COLO829 (cell line): ENCODE results near the gene TNFRSF1B.

Experiments used
- DNase-seq: peaks from one replicate; pipeline ENCODE4 v3.0.0; 2012; ENCODE audit warnings: low spot score

TNFRSF1B gene

GRCh38 chr1:12166834-12167492 lies at the start of gene TNFRSF1B:
TSS of gene TNFRSF1B (plus strand) at chr1:12166991. CDS start at chr1:12167092, 101 bp downstream.
- DNase-seq: peak; percentile 28

DNA sequence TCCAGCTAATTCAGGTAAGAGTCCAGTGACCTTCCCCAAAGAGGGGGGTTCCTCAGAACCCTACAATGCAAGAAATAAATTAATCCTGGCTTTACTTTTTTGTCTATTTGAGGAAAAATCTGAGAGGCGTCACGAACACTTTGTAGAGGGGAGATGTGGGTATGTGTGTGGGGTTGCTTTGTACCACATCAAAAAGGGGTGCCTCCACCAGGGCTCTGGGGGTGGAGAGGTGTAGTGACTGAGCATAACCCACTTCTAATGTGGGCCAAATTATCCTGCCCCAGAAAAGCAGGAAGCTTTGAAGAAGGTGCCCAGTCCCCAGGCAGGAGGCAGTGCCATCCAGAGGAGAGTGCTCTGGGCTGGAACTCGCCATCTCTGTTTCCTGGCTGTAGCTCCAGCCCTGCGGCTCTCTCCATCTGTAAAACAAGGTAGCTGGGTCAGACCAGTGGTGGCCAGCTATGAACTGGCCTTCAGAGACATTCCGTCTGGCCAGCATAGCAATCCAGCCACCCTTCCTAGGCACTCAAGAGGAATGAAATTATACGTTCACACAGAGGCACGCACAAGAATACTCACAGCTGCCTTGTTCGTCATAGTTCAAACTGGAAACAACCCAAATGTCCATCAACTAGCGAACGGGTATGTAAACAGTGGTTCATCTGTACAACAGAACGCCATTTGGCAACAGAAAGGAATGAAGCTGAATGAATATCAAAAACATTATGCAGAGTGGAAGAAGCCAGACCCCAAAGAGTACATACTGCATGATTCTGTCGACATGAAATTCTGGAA lies 45.4 kb upstream of the TNFRSF1B start:
- no peak for DNase-seq

DNA sequence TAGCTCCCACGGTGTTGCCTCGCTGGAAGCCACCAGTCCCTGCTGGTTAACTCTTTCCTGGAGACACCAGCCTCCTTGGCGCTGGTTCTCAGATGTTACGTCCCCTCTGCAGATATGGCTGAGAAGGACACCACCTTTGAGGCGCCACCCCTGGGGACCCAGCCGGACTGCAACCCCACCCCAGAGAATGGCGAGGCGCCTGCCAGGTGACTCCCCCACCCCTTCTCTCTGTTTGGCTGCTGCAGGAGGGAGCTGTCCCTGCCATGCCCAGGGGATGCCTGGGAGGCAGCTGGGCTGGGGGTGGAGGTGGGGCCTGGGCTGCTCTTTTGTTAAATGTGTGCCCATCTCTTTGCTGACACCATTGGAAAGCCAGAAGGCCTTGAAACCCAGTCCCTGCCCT lies 43.6 kb upstream of the TNFRSF1B start:
- no peak for DNase-seq

GRCh38 chr1:12124693-12125421 lies 41.9 kb upstream of the TNFRSF1B start:
- no peak for DNase-seq

DNA sequence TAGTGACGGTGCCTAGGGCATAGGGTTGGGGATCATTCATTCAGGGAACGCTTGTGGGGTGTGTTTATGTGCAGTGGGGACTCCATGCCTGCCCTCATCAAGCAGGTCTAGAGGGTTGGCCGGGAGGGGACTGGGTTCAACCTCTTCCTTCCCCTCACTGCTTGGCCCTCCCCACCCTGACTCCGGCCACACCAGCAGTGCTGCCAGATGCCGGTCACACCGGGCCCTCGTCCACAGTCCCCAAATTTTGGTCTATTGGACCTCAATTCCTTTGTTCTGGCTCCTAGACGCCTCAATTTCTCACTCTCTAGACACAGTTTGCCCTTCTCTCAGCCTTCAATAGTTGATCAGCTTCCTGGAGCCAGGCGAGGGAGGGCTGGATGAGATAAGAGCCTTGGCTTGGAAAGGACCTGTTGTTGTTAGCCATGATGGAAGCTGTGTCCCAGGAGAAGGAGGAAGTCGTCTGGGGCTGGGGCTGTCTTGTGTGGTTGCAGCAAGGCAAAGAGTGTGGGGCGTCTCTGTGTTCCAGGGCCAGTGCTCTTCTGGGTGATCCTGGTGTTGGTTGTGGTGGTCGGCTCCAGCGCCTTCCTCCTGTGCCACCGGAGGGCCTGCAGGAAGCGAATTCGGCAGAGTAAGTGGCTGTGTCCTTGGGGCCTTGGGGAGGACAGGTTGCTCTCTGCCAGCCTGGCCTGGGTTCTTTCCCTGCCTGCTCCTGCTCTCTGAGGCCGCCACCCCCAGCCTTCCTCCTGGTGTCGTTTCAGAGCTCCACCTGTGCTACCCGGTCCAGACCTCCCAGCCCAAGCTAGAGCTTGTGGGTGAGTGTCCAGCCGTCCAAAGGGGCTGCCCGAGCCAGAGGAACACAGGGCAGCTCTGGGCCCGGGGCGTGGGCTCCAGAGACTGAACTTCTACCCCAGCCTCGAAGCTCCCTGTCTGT lies 41.1 kb upstream of the TNFRSF1B start:
- no peak for DNase-seq

DNA sequence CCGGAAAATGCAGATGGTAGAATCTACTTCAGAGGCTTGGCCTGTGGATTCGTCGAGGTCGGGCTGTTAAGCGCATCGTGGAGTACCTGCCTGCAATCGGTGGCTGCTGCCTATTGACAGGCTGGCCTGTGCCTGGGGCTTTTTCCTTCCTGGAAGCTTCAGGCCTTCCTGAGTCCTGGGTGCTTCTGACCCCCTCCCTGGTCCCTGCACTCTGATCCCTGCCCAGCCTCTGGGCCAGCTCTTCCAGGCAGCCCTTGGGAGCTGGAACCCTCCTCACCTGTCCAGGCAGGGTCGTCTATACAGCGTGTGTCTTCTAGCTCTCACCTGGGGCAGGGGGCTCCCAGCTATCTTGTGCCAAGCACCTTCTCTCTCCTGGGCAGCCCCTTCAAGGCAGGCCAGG lies 40.0 kb upstream of the TNFRSF1B start:
- DNase-seq: no peak

DNA sequence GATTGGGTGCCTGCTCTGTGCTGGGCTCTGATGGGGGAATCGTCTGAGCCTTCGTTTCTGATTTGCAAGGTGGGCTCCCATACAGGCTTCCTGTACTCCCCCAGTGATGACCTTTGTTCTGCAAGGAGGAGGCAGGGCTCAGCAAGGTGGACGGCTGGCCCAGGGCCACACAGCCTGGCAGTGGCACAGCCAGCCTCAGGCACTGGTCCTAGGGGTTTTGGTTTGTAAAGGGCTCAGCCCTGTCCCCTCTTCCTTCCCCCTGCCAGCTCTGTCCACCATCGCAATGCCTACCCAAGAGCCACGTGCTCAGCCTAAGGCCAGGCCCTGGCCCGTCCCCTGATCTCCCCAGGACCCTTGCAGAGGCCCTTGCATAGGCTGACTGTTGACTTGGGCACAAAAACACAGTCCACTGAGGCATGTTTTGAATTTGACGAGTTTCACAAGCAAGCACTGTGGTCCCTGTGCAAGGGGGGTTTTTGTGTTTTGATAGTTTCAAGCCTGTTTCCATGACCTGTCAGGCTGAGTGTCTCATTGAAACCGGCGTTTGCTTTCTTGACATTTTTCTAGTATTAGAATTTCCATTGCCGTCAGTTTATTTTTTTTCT lies 39.5 kb upstream of the TNFRSF1B start:
- DNase-seq: no peak

DNA sequence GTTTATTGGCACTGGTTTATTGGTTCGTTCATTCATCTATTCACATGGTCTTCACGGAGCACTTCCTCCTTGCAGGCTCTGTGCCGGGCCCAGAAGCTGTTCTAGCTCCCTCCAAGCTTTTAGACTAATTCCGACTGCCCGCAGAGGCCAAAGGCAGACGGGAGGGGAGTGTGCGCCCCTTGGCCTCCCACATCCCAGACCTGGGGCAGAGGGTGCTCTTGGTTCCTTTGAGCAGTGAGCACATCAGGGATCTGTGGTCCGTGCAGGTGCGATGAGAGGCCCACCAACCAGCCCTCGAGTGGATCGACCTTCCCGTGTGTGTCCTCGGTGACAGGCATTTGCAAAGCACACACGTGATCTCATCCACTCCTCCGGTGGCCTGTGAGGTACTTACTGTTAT lies 38.7 kb upstream of the TNFRSF1B start:
- no peak for DNase-seq

GRCh38 chr1:12129624-12130023 lies 37.2 kb upstream of the TNFRSF1B start:
- no peak for DNase-seq

DNA sequence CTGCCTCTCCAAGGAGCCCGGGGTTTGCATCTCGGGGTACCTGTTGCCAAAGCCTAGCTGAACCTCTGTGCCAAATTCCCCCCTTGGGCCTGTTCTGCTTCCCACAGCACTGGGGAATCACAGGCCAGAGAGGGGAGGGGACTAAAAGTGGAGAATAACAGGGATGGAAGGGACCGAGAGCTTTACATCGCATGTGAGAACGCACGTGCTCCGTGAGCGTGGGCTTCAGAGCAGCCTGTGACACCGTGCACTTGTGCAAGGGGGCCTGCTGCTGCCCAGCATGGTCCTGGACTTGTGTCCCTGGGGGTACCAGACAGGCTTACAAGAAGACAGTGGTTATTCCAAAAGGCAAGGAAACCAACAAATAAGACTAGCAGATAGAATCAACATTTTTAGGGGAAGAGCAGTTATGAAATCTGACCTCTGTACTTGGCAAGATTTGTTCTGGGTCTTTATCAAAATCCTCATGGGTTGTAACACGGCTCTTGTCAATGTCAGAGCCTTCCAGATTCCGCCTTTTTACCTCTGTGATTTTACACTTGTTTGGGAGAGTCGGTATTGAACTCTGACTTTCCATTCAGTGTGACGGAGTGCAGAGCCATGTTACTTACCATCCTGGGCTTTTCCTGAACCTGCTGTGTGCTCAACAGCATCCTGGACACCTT lies 36.2 kb upstream of the TNFRSF1B start:
- DNase-seq: no peak

DNA sequence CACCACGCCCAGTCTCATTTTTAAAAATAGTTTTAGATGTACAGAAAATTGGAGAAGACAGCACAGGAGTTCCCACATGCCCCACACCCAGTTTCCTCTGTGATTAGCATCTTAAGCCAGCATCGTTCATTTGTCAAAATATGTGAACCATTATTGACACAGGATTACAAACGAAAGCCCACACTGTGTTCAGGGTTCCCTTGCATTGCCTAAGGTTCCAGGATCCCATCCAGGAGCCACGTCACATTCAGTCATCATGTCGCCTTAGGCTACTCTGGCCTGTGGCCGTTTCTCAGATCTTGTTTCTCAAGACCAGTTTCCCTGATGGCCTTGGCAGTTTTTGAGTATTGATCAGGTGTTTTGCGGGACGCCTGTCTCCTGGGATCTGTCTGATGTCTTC lies 34.7 kb upstream of the TNFRSF1B start:
- DNase-seq: no peak

GRCh38 chr1:12134716-12135115 lies 32.1 kb upstream of the TNFRSF1B start:
- no peak for DNase-seq

DNA sequence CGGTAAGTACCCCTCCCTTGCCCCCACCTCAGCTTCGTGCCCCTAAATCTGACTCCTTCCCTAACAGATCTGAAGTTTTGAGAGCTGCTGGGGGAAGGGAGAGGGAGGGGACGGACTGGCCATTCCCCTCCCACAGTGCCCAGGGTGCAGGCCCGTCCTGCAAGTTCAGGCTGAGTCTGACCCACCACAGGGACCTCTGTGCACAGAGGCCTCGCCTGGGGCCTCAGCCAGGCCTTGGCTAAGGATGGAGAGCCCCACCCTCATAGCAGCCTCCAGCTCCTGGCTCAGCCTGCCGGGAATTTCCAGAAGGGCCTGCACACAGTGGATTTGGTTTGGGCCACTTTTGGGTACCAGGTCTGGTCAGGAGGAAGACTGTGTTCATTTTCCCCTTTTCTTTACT lies 31.2 kb upstream of the TNFRSF1B start:
- no peak for DNase-seq

DNA sequence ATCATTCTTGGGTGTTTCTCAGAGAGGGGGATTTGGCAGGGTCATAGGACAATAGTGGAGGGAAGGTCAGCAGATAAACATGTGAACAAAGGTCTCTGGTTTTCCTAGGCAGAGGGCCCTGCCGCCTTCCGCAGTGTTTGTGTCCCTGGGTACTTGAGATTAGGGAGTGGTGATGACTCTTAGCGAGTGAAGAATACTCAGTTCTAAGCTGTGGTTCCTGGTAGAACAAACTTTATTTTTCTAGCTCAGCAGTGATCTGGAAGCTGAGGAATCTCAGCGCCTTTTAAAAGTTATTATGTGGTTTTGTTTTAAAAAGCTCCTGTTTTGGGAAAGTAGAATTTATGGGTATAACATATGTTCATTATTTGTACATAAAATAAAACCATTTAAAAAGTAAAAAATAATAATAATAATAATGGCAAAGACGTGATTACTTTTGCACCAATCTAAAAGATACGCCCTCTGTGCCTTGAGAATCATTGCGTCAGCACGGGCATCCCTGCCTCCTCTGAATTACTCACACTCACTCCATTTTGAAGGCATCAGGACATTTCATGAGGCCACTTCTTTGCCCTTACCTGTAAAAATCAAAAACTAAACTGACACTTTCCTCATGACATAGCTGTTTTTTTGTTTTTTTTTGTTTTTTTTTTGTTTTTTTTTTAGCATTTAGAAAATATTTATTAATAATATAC lies 29.7 kb upstream of the TNFRSF1B start:
- DNase-seq: no peak

GRCh38 chr1:12138196-12139168 lies 28.3 kb upstream of the TNFRSF1B start:
- DNase-seq: no peak

DNA sequence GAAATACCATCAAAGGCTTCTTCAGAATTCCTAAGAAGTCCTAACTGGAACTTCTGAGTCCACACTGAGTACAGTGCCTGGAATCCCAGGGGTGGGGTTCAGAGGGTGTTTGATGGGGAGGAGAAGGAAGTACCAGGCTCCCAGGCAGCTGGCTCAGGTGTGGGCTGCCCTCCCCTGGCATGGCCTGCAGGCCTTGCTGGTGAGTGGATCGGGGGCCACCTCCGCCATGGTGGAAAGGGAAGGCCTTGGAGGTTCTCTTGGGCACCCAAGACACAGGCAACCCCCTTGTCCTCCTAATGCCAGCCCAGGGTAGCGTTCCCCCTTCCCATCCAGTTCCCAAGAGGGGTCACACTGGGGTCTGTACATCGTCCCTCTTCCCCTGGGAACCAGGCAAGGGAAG lies 26.8 kb upstream of the TNFRSF1B start:
- DNase-seq: no peak

GRCh38 chr1:12140515-12141162 lies 26.2 kb upstream of the TNFRSF1B start:
- DNase-seq: no peak

DNA sequence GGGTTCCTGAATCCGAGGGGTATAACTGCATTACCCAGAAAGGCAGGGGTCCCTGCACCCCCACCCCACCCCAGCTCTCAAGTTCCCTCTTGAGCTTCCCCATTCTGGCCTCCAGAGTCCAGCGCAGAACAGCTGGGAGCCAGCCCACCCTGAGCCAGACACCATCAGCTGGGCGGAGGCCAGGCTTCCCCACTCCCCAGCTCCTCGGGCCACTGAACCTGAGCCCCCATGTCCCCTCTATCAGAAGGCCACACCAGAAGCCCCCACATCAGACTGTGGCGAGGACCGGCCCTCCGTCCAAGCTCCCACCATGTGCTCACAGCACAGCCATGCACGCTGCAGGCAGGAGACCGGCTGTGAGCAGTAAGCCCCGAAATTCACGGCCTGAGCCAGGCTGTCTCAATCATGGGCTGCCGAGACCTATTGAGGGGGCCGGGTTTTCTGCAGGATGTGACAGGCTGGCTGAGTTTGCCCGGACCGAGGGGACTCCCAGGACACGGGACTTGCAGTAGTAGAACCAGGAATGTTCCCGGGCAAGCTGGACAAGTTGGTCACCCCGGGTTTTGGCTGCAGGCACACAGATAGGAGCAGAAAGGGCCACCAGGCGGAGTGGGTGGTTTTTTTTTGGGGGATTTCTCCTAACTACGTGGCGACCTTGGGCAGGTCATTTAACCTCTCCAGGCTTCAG lies 25.5 kb upstream of the TNFRSF1B start:
- DNase-seq: no peak
